ENCODE results near the gene NRP2. TPM values are rescaled to one million over a fixed set of nuclear protein-coding genes. Genes with fewer than 3 reads are reported as not detected.

NRP2 gene
- total RNA-seq, 1 experiment from 2014 or later = 31.0 TPM

GRCh38 chr2:205808486-205809121 is 126.3 kb downstream of the NRP2 start:
- intact Hi-C loops (cut with micrococcal nuclease; ENCODE audit: unreplicated experiment) = no loop called here
- no peaks in the 10 kb centered on the region for H3K9me2 ChIP-seq (ENCODE audit: insufficient read depth)
- DNase-seq = no peak
- no peak overlapping the region for H3K27ac ChIP-seq
- H3K79me2 ChIP-seq (ENCODE audit: low read depth) = no peaks in the 10 kb centered on the region
- no peaks in the 10 kb centered on the region for H3K4me1 ChIP-seq (replicated peaks; ENCODE audit: insufficient read depth)
- CTCF ChIA-PET = no interaction called here
- TF ChIP-seq CTCF (conservative IDR thresholded peaks at IDR 0.05) (no peak), EZH2 (IDR thresholded peaks at IDR 0.05; ENCODE audit: low read depth) (no peak)
- no peak overlapping the region for H3K4me2 ChIP-seq
- H3K36me3 ChIP-seq (ENCODE audit: low read depth) = no peaks in the 10 kb centered on the region
- no peaks in the 10 kb centered on the region for H3F3A ChIP-seq (ENCODE audit: insufficient read depth, low read depth)
- no TSS peak for BruUV-seq (replicated peaks)
- POLR2A ChIA-PET (ENCODE audit: unreplicated experiment) = no interaction called here
- H3K4me3 ChIP-seq = no peak overlapping the region
- H4K20me1 ChIP-seq (ENCODE audit: insufficient read depth) = no peaks in the 10 kb centered on the region
- H3K9me3 ChIP-seq (ENCODE audit: insufficient read depth, low read depth) = no peaks in the 10 kb centered on the region
- no peaks in the 10 kb centered on the region for H3K27me3 ChIP-seq (ENCODE audit: insufficient read depth, low read depth)
- no peak overlapping the region for H2AFZ ChIP-seq

- no peaks in the 10 kb centered on the region for H3K9me2 ChIP-seq (ENCODE audit: insufficient read depth)
- ChIA-PET POLR2A (ENCODE audit: unreplicated experiment) (no interaction called here), CTCF (no interaction called here)
- H3F3A ChIP-seq (ENCODE audit: insufficient read depth, low read depth) = no peaks in the 10 kb centered on the region
- H3K4me1 ChIP-seq (replicated peaks; ENCODE audit: insufficient read depth) = peaks cover 3% of the 10 kb centered on the region
- no peak overlapping the region for H3K4me3 ChIP-seq
- intact Hi-C loops (cut with micrococcal nuclease; ENCODE audit: unreplicated experiment) = no loop called here
- no TSS peak for BruUV-seq (replicated peaks)
- H3K4me2 ChIP-seq = no peak overlapping the region
- no peaks in the 10 kb centered on the region for H3K79me2 ChIP-seq (ENCODE audit: low read depth)
- TF ChIP-seq EZH2 (IDR thresholded peaks at IDR 0.05; ENCODE audit: low read depth) (no peak), CTCF (conservative IDR thresholded peaks at IDR 0.05) (no peak)
- no peaks in the 10 kb centered on the region for H3K27me3 ChIP-seq (ENCODE audit: insufficient read depth, low read depth)
- DNase-seq = no peak
- H4K20me1 ChIP-seq (ENCODE audit: insufficient read depth) = no peaks in the 10 kb centered on the region
- no peak overlapping the region for H3K27ac ChIP-seq
- no peaks in the 10 kb centered on the region for H3K9me3 ChIP-seq (ENCODE audit: insufficient read depth, low read depth)
- no peaks in the 10 kb centered on the region for H3K36me3 ChIP-seq (ENCODE audit: low read depth)
- H2AFZ ChIP-seq = no peak overlapping the region
Measured at GRCh38 chr2:205811387-205811786, 129.1 kb downstream of the NRP2 start.

GRCh38 chr2:205814039-205814364 is 131.7 kb downstream of the NRP2 start:
- TF ChIP-seq CTCF (conservative IDR thresholded peaks at IDR 0.05) (no peak), EZH2 (IDR thresholded peaks at IDR 0.05; ENCODE audit: low read depth) (no peak)
- Histone ChIP-seq H3K4me1 (replicated peaks; ENCODE audit: insufficient read depth) (peaks cover 9% of the 10 kb centered on the region), H3F3A (ENCODE audit: insufficient read depth, low read depth) (no peaks in the 10 kb centered on the region), H3K36me3 (ENCODE audit: low read depth) (no peaks in the 10 kb centered on the region), H3K4me3 (no peak overlapping the region), H3K9me3 (ENCODE audit: insufficient read depth, low read depth) (no peaks in the 10 kb centered on the region), H3K27ac (no peak overlapping the region), H3K4me2 (no peak overlapping the region), H2AFZ (no peak overlapping the region), H3K79me2 (ENCODE audit: low read depth) (no peaks in the 10 kb centered on the region), H4K20me1 (ENCODE audit: insufficient read depth) (no peaks in the 10 kb centered on the region), H3K9me2 (ENCODE audit: insufficient read depth) (no peaks in the 10 kb centered on the region), H3K27me3 (ENCODE audit: insufficient read depth, low read depth) (no peaks in the 10 kb centered on the region)
- CTCF ChIA-PET = no interaction called here
- intact Hi-C loops (cut with micrococcal nuclease; ENCODE audit: unreplicated experiment) = no loop called here
- POLR2A ChIA-PET (ENCODE audit: unreplicated experiment) = no interaction called here
- no peak for DNase-seq
- BruUV-seq (replicated peaks) = no TSS peak

All from PC-9 (cell line).